Measurements from ENCODE around the gene IL22RA1.

The IL22RA1 gene

DNA sequence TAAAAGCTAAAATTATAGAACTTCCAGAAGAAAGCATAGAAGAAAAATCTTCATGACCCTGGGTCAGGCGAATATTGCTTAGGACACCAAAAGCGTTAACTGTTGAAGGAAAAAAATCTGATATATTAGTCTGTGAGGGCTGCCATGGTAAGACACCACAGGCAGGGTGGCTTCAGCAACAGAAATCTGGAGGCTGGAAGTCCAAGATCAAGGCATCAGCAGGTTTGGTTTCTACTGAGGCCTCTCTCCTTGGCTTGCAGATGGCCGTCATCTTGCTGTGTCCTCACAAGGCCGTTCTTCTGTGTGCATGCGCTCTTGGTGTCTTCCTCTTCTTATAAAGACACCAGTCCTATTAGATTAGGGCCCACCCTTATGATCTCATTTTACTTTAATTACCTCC is 29.7 kb upstream of the IL22RA1 start:
- intact Hi-C loops (cut with DNase I) = no loop called here
- DNase-seq = no peak

DNA sequence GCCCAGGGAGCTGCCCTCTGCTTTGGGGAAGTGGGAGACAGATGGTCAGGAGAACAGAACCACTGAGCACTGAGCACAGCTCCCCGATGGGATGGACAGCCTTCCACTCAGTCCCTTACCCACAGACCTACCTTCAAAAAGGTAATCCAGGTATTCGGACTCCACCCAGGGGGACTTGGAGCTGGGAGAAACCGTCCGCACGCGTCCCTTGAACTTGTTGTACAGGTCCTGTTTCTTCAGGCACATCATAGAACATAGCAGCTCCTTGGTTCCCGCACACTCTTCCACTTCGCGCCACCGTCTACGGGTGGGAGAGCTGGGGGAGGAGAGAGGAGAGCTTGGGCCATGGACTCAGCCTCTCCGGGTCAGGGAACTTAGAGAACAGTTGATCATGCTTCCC is 26.3 kb upstream of the IL22RA1 start:
- no peak for DNase-seq
- intact Hi-C loops (cut with DNase I) = no loop called here

DNA sequence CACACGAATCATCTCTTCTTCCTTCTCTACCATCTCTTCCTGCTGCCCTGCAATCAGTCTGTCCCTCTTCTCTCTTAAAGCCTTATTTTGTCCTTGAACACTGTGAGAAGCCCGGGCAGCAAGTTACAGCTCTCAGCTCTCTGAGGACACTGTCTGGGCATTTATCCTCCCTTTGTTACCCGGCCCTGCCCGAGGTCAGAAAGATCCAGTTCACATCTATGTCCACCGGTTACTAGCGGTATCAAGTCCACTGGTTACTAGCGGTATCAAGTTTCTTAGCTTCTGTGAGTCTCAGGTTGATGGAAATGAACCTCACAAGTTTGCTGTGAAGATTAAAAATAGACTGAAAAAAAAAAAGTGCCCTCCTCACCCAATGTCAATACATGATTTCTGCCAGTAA is 25.3 kb upstream of the IL22RA1 start:
- DNase-seq = no peak
- intact Hi-C loops (cut with DNase I) = no loop called here

DNA sequence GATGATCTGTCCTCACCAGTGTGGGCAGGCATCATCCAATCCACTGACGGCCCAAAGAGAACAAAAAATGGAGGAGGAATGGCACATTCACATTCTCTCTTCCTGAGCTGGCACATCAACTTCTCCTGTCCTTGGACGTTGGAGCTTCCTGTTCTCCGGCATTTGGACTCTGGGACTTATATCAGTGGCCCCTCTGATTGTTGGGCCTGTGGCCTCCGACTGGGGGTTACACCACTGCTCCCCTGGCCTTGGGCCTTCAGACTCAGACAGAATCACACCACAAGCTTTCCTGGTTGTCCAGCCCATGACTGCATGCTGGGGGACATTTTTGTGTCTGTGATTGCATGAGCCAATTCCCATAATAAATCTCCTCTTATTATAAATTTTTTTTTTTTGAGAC is 24.1 kb upstream of the IL22RA1 start:
- intact Hi-C loops (cut with DNase I) = no loop called here

DNA sequence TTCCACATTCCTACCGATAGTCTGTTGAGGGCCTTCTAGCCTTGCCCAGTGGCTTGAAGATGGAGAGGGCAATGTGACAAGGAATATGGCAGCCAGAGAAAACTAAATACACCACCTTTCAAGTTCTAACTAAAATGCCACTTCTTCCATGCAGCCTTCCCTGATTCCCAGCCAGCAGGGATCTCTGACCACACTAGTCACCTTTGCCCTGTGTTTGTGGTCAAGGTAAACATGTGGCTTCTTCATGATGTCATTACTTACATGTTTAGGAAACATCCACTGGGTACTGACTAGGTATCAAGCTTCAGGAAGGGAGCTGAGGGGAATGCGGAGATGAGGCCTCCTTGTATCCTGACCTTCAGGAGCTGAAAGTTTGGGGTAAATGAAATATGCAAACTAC is 22.6 kb upstream of the IL22RA1 start:
- no peak for DNase-seq
- intact Hi-C loops (cut with DNase I) = no loop called here

More for the DNA sequence above, 24.1 kb upstream of the IL22RA1 start:
- no peak for DNase-seq

DNA sequence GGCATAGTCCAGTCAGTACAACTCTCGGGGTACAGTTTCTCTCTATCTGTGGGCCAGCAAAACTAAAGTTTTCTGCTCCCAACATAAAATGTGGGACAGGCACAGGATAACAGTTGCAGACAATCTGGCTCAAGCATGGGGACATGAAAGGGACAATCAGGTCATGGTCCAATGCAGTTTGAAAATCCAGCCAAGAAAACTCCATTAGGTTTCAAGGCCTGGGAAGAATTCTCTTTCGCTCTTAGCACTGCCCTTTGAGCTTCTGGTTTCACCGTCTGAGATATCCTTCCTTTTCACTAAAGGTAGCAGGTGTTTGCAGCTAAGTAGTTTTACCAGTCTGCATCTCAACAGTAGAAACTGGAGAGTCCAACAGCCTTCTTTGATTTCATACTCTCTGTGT is 21.1 kb upstream of the IL22RA1 start:
- DNase-seq = no peak
- intact Hi-C loops (cut with DNase I) = no loop called here

DNA sequence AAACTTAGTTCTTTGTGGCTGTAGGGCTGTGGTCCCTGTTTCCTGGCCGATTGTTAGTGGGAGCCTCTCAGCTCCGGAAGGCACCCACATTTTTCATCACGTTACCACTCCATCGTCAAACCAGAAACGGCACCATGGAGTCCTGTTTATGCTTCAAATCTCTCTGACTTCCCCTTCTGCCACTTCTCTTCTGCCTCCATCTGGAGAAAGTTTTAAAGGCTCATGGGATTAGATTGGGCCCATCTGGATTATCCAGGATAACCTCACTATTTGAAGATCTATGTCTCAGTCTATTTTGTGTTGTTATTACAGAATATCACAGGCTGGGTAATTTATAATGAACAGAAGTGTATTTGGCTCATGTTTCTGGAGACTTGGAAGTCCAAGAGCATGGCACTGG is 19.3 kb upstream of the IL22RA1 start:
- DNase-seq = no peak
- intact Hi-C loops (cut with DNase I) = no loop called here

DNA sequence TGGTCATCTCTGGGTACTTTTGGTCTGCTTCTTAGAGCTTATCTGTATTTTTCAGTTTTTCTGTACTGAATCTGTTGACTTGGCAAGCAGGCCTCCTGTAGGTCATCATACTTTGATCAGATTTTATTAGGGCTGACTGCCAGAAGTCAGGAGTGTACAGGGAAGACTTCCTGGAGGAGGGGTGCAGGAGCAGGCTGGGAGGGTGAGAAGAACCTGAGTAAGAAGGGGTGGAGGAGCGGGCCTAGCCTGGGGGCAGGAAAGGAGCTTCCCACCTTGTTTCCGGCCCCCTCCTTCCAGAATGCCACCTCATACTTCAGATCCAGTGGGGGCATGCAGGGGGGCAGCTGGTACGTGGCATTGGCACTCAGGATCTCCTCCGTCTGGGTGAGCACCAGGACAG is 18.3 kb upstream of the IL22RA1 start:
- intact Hi-C loops (cut with DNase I) = no loop called here
- peak in 1 of 42 donors; percentile 14 for DNase-seq

DNA sequence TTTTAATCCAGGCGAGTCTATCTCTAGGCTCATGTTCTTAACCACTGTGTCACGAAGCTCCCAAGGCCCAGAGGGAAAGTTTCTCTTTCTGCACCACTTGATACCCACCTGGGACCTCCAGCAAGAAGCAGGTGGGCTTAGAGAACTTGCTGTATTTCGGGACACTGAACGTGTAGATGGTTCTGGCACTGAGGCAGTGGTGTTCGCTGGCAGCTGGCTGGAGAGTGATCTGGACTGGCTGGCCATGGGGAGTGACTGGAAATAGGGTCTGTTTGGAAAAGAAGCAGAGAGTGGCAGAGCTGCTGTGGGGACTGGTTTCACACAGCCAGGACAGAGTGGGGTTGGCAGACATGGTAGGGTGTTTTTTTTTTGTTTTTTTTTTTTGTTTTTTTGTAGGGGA is 16.4 kb upstream of the IL22RA1 start:
- peak in 2 of 42 donors; percentile 2 to 18 for DNase-seq
- intact Hi-C loops (cut with DNase I) = no loop called here

DNA sequence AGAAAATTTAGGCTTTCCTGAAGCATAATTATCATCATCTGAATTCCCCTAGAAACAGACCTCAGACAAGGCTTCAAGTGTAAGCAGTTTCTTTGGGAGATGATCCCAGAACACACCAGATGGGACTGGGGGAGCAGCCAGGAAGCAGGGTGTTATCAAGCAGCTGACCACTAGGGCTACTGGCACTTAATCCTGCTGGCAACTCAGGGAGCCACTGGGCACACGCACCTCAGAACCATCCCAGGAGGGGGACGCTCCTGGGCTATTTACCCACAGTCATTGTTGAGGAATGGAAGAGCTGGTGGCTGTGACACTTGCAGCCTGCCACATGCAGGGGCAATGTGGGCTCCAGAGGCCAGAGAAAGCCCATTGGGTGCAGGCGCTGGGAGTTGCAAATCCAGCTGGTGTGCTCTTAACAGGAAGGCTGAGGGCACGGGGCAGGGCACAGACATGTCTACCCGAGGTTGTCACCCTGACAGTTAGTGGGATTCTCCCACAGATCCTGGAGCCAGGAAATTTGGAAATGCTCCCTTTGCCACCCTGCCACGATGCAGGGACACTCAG is 15.1 kb upstream of the IL22RA1 start:
- DNase-seq = peak in 3 of 42 donors; percentile 10 to 26 (median 12)

DNA sequence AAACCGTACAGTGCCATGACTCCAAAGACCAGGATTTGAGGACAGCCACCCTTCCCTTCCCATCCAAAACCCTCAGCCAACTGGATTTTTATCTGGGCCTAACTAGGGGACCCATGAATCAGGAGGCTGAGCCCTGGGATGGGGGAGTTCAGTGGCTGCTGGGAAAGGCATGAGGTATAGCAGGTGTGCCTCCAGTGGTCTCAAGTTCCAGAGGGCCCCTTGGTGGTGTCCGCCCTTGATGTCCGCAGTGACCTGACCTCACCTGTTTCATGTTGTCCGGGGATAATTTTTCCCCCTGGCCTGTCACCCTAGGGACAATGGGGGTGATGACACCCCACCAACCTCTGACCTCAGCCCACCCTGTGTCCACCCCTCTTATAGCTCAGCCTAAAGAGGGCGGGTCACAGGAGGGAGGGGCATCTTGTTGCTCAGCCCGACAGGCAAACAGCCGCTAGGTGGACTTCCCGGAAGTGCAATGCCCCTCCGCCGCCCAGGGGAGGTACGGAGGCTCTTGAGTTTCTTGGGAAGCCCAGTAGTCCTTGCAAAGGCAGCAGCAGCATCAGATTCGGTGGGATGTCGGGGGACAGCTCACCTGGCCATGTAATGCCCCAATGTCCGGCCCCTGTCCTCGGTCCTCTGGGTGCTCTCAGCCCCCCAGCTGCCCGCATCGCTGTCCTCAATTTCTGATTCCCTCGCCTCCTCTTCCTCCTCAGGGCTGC is 13.8 kb upstream of the IL22RA1 start:
- DNase-seq = peak in 1 of 42 donors; percentile 8
- intact Hi-C loops (cut with DNase I) = no loop called here

More for the DNA sequence above, 15.1 kb upstream of the IL22RA1 start:
- intact Hi-C loops (cut with DNase I) = no loop called here

DNA sequence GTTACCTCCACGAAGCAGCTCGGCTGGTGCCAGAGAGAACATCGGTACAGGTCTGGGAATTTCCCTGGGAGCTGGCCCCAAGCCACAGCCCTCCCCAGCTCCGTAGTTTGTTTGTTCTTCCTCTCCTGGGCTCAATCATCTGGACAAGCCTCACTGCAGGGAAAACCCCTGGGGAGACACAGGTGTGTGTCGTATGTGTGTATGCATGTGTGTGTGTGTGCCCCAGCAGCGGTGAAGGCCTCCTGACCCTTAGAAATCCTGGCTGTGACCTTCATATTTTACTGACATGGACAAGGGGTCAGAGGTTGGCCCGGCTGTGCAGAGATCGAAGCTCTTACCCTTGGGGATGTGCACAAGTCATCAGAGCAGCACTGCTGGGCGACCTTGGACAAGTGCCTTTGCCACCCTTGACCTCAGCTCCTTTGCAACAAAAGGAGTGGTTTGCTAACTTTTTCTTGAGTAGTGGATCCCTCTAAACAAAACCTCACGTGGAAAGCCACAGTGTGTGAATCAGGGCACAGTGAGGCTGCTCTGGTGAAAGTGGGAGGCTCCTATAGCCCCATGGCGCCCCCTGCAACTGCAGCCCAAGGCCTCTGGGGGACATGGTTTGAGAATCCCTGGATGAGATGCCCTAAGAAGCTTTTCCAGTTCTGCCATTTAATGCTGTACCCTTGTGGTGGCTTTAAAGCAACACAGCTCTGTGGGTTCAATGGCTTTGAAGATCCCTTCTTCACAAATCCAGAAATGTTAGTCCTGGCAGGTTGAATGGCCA is 12.3 kb upstream of the IL22RA1 start:
- DNase-seq = no peak
- intact Hi-C loops (cut with DNase I) = no loop called here

DNA sequence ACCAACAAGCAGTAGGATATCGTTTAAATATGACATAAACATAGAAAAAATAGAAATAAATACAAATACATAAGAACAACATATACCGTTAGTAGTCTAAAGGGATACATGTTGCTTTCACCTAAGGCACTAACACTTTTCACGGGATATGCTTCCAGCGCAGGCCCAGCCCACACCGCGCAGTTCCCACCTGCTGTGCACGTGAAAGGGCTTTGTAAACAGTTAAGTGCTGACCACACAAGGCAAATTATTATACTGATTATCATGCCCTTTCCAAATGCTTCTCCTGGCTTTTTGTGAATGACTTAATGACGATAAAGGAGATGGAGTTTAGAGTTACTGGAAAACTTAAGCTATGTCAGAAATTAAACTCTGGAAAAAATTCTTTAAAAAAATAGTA is 11.3 kb upstream of the IL22RA1 start:
- DNase-seq = no peak
- intact Hi-C loops (cut with DNase I) = no loop called here

DNA sequence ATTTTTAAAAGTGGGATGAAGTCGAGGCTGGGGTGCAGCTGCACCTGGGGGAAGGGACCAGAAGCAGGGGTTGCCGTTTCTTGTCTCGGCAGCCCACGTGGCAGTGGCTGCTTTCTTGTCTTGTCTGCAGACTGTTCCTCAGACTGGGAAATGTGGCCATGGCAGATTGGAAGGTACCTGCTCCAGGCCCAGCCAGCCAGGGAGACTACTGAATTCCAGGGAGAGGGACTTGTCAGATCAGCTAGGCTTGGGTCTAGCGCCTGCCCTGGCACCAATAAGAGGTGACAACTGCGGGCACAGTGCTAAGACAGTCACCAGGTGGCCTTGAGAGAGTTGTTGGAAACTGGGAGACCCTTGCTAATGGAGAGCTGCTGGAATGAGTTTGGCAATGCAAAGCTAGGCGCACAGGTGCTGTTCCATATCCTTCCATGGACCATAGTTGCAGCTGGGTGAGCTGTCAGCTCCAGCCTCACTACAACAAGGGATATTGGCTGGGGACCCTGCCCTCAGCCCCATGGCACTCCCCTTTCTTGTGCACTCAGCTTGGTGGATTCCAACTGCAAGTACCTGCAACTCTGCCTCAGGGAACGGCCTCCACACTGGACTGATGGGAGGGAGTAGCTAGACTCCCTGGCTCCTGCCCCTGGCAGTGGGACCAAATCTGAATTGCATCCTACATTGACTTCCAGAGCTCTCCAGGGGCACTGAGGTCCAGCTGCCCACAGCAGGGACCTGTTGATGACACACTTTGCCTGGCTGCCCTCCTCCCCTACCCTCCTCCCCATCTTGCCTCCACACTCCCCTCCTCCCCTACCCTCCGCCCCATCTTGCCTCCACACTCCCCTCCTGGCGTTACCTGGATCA is 9.9 kb upstream of the IL22RA1 start:
- intact Hi-C loops (cut with DNase I) = no loop called here
- no peak for DNase-seq

DNA sequence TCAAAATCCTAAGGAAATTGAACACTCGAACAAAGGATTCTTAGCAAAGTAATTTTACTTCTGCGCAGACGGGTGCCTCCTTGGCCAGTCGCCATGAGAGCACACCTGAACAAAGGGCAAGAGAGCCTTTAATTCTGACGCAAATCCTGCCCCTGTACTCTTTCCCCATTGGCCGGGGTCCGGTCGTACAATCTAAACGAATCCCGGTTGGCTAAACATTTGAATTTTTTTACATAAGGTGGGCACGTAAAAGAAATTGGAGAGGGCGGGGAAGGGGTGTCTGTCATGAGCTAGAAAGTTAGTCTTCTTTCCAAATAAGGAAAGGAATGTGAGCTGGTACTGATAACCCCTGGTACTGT is 8.2 kb upstream of the IL22RA1 start:
- intact Hi-C loops (cut with DNase I) = no loop called here
- peak in 28 of 42 donors; percentile 11 to 81 (median 42) for DNase-seq

DNA sequence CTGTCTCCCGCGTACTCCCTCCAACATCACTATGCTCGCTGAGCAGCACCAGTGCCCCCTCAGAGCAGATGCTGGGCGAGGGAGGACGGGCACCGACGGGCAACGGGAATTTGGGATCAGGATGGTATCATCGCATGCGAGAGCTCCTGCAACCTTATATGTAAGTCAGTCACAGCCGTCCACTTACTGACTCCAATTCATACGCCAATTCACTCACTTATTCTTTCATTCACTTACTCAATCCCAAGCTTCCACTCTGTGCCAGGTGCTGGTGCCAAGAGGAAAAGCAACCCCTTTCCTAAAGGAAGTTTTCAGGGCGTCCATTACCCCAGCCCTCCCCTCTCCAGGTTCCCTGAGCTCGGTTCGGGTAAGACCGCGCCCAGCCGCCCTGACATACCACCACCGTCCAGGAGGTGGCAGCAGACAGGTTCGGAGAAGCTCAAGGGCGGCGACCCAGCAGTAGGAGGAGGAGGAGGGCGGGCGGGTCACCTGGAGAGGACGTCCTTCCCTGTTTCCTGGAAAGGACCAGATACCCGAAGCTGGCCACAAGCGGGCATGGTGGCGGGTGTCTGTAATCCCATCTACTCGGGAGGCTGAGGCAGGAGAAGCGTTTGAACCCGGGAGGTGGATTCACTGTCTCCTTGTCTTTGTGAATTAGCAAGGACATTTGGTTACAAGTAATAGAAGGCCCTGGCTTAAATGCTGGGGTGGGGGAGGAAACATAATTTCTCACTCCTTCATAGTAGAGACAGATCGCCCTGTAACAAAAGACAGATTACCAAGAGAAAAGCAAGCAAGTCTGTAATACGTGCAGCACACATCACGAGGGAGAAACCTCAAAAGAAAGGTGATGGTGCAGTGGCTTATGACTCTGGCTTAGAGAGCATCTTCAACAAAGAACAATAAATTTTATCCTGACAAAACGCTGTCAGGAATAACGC is 7.6 kb upstream of the IL22RA1 start:
- intact Hi-C loops (cut with DNase I) = no loop called here
- peak; percentile 79 to 94 (median 88) for DNase-seq

DNA sequence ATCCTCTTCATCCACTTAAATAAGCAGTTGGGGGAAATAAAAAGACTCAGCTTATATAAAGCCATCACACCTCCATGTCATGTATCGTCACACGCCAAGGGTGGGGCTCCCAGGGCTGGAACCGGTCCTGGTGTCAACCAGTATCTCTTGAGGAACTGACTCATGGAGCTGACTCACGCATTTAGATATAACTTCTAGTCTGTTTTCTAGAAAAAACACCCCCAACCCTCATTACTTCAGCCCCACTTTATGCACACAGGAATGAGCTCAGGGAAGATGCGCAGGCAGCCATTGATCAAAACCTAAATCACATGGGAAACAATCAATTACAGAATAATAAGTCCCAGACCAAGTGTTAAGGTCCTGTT is 6.9 kb upstream of the IL22RA1 start:
- intact Hi-C loops (cut with DNase I) = no loop called here
- peak; percentile 23 to 93 (median 69) for DNase-seq

DNA sequence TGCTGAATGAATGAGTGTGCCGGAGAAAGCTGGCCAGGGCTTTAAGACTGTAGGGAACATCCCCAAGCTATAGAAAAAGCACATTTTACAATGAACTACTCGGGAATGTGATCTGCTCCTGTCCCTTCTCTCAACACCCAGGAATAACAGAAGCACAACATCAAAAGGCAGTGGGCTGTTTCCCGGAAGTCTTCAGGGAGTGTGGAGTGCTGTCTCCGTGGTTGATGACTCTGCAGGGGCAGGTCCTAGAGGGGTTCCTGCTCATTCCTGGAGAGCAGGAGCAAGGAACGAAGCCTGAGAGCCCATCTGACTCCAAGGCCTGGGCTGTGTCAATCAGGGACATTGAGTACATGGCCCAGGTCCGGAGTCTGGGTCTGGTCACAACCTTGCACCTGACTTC is 4.9 kb upstream of the IL22RA1 start:
- intact Hi-C loops (cut with DNase I) = no loop called here
- DNase-seq = peak in 1 of 42 donors; percentile 17

DNA sequence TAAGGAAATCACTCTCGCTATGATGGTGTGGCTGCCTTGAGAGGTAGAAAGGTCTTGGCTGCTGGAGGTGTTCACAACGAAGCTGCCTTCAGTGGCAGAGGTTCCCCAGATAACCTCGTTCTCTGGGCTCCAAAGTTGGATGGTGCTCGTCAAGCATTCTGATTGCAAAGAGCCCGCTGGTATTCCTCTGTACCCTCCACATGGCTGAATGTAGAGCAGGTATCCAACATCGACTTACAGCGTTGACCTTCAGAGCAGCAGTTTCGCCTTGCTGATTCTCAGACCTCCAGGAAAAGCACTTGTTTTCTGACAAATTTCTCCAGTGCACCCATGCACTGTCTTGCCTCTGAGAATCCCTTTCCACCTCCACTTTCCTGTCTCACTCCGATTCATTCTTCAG is 4.3 kb upstream of the IL22RA1 start:
- intact Hi-C loops (cut with DNase I) = no loop called here
- DNase-seq = peak in 1 of 42 donors; percentile 14
